Effector memory CD4-positive, alpha-beta T cell (primary cell): Measurements from ENCODE around the gene MCRS1.

Source experiments
- DNase-seq, 3 donors: peaks; one replicate each; pipeline ENCODE4 v3.0.0-alpha.2; 2020
- H3K27ac ChIP-seq: 2 replicates; pipeline ENCODE4 v1.7.0; 2013; ENCODE audit warnings: mild to moderate bottlenecking, low read length, moderate library complexity; ENCODE audit not compliant: insufficient read depth, poor library complexity, severe bottlenecking
- H3K27me3 ChIP-seq: replicated peaks from 2 replicates; pipeline ENCODE4 v1.7.0; 2013; ENCODE audit warnings: mild to moderate bottlenecking, low read length; ENCODE audit not compliant: insufficient read depth, control insufficient read depth, poor library complexity, severe bottlenecking
- H3K36me3 ChIP-seq: 2 replicates; pipeline ENCODE4 v1.7.0; 2013; ENCODE audit warnings: mild to moderate bottlenecking, low read length, moderate library complexity; ENCODE audit not compliant: control insufficient read depth, insufficient read depth
- H3K4me1 ChIP-seq: 2 replicates; pipeline ENCODE4 v1.7.0; 2013; ENCODE audit warnings: low read length, mild to moderate bottlenecking; ENCODE audit not compliant: control insufficient read depth, insufficient read depth, poor library complexity, severe bottlenecking
- H3K4me3 ChIP-seq: 2 replicates; pipeline ENCODE4 v1.7.0; 2013; ENCODE audit warnings: low read length, low read depth, mild to moderate bottlenecking; ENCODE audit not compliant: insufficient read depth, poor library complexity, severe bottlenecking
- H3K9me3 ChIP-seq: 2 replicates; pipeline ENCODE4 v1.7.0; 2013; ENCODE audit warnings: mild to moderate bottlenecking, low read length, moderate library complexity; ENCODE audit not compliant: control insufficient read depth

Gene MCRS1

DNA sequence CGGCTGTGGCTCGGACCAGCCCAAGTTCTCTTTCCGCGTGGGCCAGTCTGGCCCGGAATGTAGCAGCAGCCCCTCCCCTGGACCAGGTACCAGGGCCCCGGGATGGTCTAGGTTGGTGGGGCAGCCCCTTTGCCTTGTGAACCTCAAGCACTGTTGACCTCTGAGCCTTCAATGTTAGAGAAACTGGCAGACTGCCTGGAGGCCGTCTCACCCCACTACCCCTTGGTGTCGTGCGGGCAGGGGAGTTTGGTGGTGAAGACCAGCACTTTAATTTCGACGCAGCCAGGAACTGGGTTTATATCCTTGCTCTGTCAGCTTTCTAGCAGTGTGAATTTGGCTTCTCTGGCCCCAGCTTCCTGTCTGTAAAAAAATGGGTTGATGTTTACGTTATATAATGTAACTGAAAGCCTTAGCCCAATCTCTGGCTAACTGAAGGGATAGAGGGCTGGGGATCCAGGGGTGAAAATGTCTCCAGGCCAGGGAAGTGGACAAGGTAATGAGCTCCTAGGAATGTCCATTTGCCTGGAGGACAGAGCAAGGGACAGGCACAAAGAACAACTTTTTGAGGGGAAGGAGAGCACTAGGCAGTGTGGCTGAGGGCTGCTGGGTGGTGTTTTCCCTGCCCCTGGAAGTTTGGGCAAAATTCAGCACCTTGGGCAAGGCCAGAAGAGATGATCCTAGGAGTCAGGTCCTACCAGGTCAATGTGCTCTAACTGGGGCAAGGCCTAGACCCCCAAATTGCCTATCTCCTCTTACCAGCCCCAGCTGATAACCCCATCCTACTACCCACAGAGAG lies 11.4 kb downstream of the MCRS1 start:
- no peaks in the 10 kb centered on the region for H3K27me3 ChIP-seq
- no peak for DNase-seq
- peaks cover 48% of the 10 kb centered on the region for H3K36me3 ChIP-seq
- H3K4me1 ChIP-seq = no peaks in the 10 kb centered on the region
- H3K4me3 ChIP-seq = no peak overlapping the region
- no peak overlapping the region for H3K27ac ChIP-seq
- no peaks in the 10 kb centered on the region for H3K9me3 ChIP-seq

DNA sequence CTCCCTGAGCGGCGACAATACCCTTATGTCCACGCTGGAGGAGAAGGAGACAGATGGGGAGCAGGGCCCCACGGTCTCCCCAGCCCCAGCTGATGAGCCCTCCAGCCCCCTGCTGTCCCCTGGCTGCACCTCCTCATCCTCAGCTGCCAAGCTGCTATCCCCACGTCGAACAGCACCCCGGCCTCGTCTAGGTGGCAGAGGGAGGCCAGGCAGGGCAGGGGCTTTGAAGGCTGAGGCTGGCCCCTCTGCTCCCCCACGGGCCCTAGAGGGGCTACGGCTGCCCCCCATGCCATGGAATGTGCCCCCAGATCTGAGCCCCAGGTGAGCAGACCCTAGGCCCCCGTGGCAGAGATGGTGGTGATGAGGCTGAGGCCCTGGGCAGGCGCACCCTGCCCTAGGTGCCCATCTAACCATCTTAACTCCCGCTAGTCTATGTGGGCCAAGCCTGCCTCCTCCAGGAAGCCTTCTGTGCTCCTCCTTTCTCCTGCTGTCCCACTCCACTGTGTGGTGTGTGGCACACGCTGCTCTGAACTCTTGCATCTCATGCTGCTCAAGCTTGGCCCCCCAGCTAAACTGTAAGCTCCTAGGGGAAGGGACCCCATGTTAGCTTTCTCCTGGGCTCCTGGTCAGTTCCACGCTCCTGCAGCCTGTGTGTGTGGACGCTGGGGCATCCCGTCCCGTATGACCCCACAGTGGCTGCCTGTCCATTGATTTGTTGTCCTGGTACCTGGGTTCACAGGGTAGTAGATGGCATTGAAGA lies 12.1 kb downstream of the MCRS1 start:
- no peak overlapping the region for H3K4me3 ChIP-seq
- no peak overlapping the region for H3K27ac ChIP-seq
- no peaks in the 10 kb centered on the region for H3K9me3 ChIP-seq
- DNase-seq = no peak
- H3K27me3 ChIP-seq = no peaks in the 10 kb centered on the region
- H3K4me1 ChIP-seq = no peaks in the 10 kb centered on the region
- peaks cover 41% of the 10 kb centered on the region for H3K36me3 ChIP-seq

DNA sequence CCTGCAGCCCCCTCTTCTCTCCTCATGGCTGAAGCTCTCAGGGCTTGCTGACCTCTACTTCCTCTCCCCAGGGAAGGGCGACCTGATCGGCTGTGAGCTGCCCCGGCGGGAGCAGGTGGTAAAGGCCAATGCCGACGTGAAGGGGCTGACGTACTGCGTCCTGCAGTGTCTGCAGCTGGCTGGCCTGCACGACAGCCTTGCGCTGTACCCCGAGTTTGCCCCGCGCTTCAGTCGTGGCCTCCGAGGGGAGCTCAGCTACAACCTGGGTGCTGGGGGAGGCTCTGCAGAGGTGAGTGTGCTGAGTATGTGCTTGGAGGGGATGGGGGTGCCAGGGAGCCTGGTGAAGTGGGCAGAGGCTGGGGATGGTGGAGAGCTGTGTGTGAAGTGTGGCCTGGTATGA lies 13.7 kb downstream of the MCRS1 start:
- H3K4me1 ChIP-seq = no peaks in the 10 kb centered on the region
- H3K27me3 ChIP-seq = peaks cover 4% of the 10 kb centered on the region
- H3K27ac ChIP-seq = no peak overlapping the region
- H3K4me3 ChIP-seq = no peak overlapping the region
- H3K9me3 ChIP-seq = no peaks in the 10 kb centered on the region
- H3K36me3 ChIP-seq = peaks cover 25% of the 10 kb centered on the region
- no peak for DNase-seq

GRCh38 chr12:49553512-49554088 lies 14.3 kb downstream of the MCRS1 start:
- peaks cover 6% of the 10 kb centered on the region for H3K4me1 ChIP-seq
- H3K27me3 ChIP-seq = peaks cover 11% of the 10 kb centered on the region
- H3K36me3 ChIP-seq = peaks cover 19% of the 10 kb centered on the region
- no peak for DNase-seq
- H3K27ac ChIP-seq = no peak overlapping the region
- H3K9me3 ChIP-seq = no peaks in the 10 kb centered on the region
- no peak overlapping the region for H3K4me3 ChIP-seq

DNA sequence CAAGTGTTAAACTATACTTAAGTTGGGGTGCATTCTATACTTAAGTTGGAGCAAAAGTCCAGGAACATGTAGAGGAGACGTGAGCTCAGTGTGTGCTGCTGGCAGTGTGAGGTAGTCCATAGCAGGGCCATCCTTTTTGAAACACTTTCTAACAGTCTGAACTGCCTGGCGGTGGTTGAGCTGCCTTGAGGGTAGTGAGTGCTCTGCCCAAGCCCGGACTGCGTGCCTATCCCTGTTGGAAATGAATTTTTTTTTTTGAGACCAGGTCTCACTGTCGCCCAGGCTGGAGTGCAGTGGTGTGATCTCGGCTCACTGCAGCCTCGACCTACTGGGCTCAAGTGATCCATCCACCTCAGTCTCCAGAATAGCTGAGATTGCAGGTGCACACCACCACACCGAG lies 15.0 kb downstream of the MCRS1 start:
- Histone ChIP-seq H3K4me3 (no peak overlapping the region), H3K27ac (no peak overlapping the region), H3K9me3 (no peaks in the 10 kb centered on the region), H3K36me3 (peaks cover 16% of the 10 kb centered on the region), H3K27me3 (peaks cover 15% of the 10 kb centered on the region), H3K4me1 (peaks cover 8% of the 10 kb centered on the region)
- DNase-seq = no peak

GRCh38 chr12:49552425-49552824 lies 15.5 kb downstream of the MCRS1 start:
- Histone ChIP-seq H3K36me3 (peaks cover 12% of the 10 kb centered on the region), H3K4me1 (peaks cover 8% of the 10 kb centered on the region), H3K27me3 (peaks cover 15% of the 10 kb centered on the region)

GRCh38 chr12:49552014-49552413 lies 15.9 kb downstream of the MCRS1 start:
- Histone ChIP-seq H3K36me3 (peaks cover 8% of the 10 kb centered on the region), H3K27ac (no peak overlapping the region), H3K27me3 (peaks cover 15% of the 10 kb centered on the region), H3K4me3 (no peak overlapping the region), H3K4me1 (peaks cover 8% of the 10 kb centered on the region), H3K9me3 (no peaks in the 10 kb centered on the region)
- DNase-seq = no peak

More at GRCh38 chr12:49552425-49552824, 15.5 kb downstream of the MCRS1 start:
- DNase-seq = no peak
- Histone ChIP-seq H3K27ac (no peak overlapping the region), H3K9me3 (no peaks in the 10 kb centered on the region), H3K4me3 (no peak overlapping the region)

DNA sequence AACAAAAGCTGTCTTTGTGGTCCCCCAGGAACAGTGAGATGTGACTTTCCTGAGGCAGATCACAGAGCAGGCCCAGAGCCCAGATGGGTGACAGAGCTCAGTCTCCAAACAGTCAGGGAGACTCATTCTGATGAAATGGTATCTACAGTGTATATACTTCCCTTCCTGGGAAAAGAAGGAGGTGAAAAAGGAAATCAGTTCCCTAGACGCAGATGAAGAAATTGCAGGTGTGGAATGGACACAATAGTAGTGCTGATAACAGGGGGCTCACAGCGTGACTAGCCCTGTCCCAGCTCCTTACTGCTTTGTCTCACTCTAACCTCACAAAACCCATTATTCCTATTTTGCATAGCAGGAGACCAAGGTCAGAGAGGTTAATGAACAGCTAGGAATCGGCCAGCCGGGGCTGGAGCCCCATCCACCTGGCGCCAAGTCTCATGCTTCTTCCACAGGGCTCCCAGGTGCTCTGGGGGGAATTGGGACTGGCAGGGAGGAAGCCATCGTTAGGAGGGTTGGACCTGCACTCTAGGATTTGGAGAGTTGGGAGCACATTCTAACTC lies 17.2 kb downstream of the MCRS1 start:
- Histone ChIP-seq H3K36me3 (no peaks in the 10 kb centered on the region), H3K4me1 (peaks cover 8% of the 10 kb centered on the region), H3K27ac (no peak overlapping the region), H3K9me3 (no peaks in the 10 kb centered on the region), H3K4me3 (no peak overlapping the region), H3K27me3 (peaks cover 15% of the 10 kb centered on the region)
- no peak for DNase-seq

GRCh38 chr12:49549735-49550692 lies 17.9 kb downstream of the MCRS1 start:
- no peak overlapping the region for H3K27ac ChIP-seq
- H3K9me3 ChIP-seq = no peaks in the 10 kb centered on the region
- DNase-seq = no peak
- peaks cover 8% of the 10 kb centered on the region for H3K4me1 ChIP-seq
- H3K27me3 ChIP-seq = peaks cover 15% of the 10 kb centered on the region
- no peak overlapping the region for H3K4me3 ChIP-seq
- no peaks in the 10 kb centered on the region for H3K36me3 ChIP-seq
